ENCODE measurements around the gene MRPL36. TPM values are rescaled to one million over a fixed set of nuclear protein-coding genes. Genes with fewer than 3 reads are reported as not detected.

Gene MRPL36
- total and polyA plus RNA-seq, 9 of the 15 experiments (the other 6 are each of a cell fraction or from before 2014, with no cell fraction given): 78.3 to 557 (median 124) TPM

GRCh38 chr5:1836891-1837880 is 37.5 kb upstream of the MRPL36 start:
- Histone ChIP-seq H4K20me1 (replicated peaks; ENCODE audit: control insufficient read depth, insufficient read depth, low read length) (peaks cover 33% of the 10 kb centered on the region), H2AFZ (ENCODE audit: low read depth, low read length) (no peak overlapping the region), H3K4me3 (no peak overlapping the region), H3K9me1 (ENCODE audit: control insufficient read depth, insufficient read depth, low read length) (no peaks in the 10 kb centered on the region), H3K79me2 (ENCODE audit: control insufficient read depth, insufficient read depth, low read length) (no peaks in the 10 kb centered on the region), H3K36me3 (ENCODE audit: control insufficient read depth, insufficient read depth, low read length) (no peaks in the 10 kb centered on the region), H3K27me3 (ENCODE audit: control insufficient read depth in 2 of 2, insufficient read depth in 2 of 2, low read length in 2 of 2) (peaks cover 85 to 88% of the 10 kb centered on the region in 2 experiments), H3K4me1 (replicated peaks in 1 of 2; ENCODE audit: control insufficient read depth in 2 of 2, insufficient read depth in 2 of 2, low read length in 2 of 2) (peaks cover 0 to 27% of the 10 kb centered on the region in 2 experiments; a peak in 2 of 5 replicates), H3K9ac (ENCODE audit: insufficient read depth in 1 of 2, low read depth in 2 of 2, low read length in 2 of 2) (no peak overlapping the region), H3K27ac (ENCODE audit: extremely low read depth, low read depth, low read length) (no peak overlapping the region), H3K4me2 (ENCODE audit: insufficient read depth, low read length) (no peak overlapping the region), H3K9me3 (replicated peaks; ENCODE audit: control insufficient read depth, insufficient read depth, low read depth, low read length) (no peaks in the 10 kb centered on the region)
- FAIRE-seq: no peak
- ATAC-seq: no peak
- in situ Hi-C loops (cut with MboI) (no loop called here), intact Hi-C loops (cut with micrococcal nuclease) (no loop called here)
- WGBS (ENCODE audit: insufficient coverage, low coverage, missing lambda C conversion rate): 4% methylated on average over 28 of the region's 32 CpGs
- no TSS peak for BruUV-seq (replicated peaks)
- ChIA-PET CTCF (ENCODE audit: low intra/inter-chr PET ratio) (no interaction called here), POLR2A (interaction anchor here (0.5 to 0.8 kb wide), 3 partner anchors 13 to 89 kb away, joined by 3 read pairs; no protein-coding TSS in a partner anchor)
- TF ChIP-seq EZH2 (IDR thresholded peaks at IDR 0.05; ENCODE audit: borderline replicate concordance, low read depth, low read length) (0 out of 2 replicates have a peak, but pooled peaks have one; percentile 49), MEIS2 (IDR thresholded peaks at IDR 0.05; ENCODE audit: partially characterized antibody) (no peak), HNRNPK (IDR thresholded peaks at IDR 0.05; ENCODE audit: low read depth, low read length, poor library complexity, severe bottlenecking) (no peak)
- no peak for DNase-seq (ENCODE audit: extremely low read depth in 1 of 4, low spot score in 3 of 4)

All from K562 (cell line).